ENCODE results near the gene PTPN14.

PTPN14 gene

GRCh38 chr1:214326406-214326805, 225.0 kb downstream of the PTPN14 start:
- DNase-seq = no peak

DNA sequence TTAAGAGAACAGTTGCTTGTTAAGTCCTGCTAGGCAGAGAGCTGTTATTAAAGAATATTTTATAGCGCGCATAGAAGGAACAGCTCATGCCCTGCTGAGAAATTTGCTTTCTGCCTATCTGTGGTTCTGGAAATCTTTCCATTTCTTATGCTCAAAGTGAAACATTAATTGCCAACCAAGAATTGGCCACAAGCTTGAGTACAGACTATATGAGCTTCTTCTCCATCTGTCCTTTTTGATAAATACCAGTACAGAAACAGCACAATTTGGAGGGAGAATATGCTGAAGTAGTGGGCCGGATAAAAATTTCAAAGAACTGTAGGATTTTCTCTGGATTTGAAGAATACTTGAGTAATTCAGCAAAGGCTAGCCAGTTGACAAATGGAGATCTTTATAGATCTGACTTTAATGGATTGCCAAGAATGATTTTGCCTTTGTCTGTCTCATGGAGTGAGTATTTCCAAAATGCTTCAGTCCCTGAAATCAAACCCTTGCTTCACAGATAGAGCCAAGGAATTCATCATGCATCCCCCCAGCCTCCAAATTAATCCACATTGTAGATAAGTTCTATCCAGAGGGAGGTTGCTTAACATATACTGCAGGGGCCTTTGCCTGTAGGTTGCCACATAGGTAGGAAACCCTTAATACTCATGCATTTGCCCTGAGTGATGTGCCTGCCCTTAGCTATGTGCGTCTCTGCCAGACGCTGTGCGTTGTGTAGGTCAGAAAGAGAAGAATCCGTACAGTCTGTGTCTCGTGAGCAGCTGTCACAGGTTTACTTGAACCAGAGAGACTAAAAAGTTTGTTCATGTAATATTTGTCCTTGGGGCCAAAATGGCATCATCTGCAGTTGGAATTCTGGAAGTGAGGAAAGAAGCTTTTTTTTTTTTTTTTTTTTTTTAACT, 226.3 kb downstream of the PTPN14 start:
- no peak for DNase-seq

DNA sequence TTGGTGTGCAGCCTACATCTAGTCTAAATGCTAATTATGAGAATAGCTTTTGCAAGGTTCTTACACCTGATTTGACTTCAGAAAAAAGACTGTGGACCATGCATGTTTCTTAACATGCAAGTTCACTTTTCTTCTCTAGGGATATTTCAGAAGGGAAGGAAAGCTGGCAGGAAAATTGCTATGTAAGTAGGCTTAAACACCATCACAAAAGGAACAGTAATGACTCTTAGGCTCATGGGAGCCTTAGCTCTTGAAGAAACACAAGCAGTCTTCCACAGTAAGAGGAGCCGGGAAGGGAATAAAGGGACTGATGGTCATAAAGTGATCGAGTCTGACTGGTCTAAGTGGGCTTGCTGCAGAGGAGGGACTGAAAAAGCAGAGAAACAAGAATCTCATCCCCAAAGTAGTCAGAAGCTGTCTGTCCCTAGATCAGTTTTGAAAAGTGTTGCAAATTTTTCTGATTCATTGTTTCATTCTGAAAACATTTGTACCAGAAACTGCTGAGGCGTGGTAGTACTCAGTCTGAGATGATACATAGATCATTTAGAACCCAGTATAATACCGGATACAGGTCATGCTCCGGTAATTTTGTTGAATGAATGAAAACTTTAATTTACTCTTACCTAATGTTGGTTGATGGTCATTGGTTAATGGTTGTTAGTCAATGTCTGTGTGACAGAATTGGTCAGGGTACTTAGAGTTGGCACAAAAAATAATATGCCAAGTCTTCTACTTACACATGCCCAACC, 229.5 kb downstream of the PTPN14 start:
- no peak for DNase-seq

DNA sequence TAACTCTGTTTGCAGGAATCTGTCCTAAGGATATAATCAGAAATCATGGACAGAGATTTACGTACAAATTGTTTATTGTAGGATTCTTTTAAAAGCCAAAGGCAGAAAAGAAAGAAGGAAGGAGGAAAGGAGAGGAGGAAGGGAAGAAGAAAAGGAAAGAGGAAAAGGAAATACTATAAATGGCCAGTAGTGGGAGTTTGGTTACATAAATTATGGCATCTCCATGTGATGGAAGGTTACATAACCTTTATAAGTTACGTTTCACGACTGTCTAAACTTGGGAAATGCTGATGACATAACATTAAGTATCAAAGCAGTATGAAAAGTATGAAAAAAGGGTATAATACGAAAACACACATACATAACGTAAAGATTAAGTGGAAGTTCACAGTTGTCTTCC, 231.5 kb downstream of the PTPN14 start:
- DNase-seq = no peak

- DNase-seq = no peak
Observed at GRCh38 chr1:214318956-214319736, 232.3 kb downstream of the PTPN14 start.

GRCh38 chr1:214318356-214318755, 233.0 kb downstream of the PTPN14 start:
- DNase-seq = no peak

DNA sequence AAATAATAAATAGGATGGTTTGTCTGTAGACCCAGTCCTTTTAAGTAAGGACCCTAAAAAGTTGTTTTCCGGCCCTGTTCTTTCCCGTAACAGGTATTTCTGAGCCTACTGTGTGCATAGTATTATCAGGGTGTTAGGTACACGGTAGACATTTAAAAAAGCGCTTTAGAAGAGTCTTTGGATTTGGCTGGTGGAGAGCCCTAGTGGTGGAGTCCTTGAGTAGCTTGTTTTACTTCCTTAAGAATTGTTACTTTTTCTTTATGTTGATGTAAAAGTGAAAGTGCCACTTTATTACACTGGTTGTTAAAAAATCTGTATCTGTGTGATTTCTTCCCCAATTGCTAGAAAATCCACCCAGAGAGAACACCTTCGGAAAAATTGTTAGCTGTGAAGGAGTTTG, 233.7 kb downstream of the PTPN14 start:
- DNase-seq = no peak

DNA sequence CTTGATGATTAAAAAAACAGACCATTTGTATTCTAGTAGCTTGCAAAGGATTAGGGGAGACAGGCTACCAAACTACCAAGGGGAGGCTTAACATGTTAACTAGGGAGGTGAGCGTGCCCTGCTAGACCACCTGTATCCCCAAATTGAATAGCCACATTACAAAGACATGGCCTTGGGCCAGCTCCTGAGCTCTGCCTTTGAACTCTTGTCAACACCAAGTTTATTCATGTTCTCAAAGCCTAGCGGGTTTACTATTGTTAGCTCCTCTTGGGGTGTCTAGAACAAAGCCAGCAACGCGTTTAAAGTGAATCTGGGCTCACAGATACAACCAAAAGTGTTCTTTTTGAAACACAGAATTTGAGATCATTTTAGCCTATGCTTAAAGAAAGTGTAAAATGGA, 234.1 kb downstream of the PTPN14 start:
- DNase-seq = no peak

DNA sequence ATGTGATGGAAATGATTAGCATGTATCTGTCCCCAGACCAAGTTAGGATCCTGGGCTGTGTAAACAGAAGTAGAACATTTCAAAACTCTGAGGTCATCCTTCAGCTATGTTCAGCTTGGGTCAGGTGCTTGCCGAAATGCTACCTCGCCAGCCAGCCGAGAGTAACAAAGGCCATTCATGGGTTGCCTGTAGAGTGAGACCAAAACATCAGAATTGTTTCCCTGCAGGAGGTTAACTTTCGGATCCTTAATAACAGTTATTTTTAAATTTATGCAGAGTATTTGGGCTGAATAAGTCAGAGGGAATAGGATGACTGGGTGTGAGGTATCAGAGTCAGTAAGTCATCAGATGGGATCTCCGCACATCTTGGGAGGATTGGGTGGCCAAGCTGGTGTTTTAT, 234.8 kb downstream of the PTPN14 start:
- DNase-seq = no peak

DNA sequence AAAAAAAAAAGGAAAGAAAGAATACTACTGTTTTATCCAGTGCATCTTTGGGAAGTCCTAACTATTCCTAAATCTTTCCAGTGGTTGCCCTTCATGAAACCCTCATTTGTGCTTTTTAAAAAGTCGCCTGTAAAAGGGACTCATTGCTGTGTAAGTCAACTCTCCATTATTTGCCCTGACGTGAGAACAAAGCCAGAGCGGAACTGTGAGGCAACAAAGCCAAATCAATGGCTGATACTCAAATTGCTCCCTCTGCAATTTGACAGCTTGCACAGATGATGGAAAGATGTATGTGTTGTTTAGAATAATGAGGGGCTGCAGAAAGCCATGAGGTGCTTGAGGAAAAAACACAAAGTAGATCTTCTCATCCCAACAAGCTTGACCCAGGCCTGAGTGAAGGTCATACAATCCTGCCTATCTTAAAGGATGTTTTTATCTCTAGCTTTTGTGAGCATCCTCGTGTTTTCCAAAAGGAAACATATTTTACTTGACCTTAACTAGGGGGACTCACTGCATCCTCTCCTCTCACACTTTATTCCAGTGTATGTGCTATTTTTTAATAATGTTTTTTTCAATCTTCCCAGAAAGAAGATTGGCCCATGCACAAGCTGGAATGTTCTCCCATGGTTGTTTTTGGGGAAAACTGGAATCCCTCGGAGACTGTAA, 237.1 kb downstream of the PTPN14 start:
- no peak for DNase-seq

- DNase-seq = no peak
Observed at GRCh38 chr1:214312530-214313051, 238.8 kb downstream of the PTPN14 start.

DNA sequence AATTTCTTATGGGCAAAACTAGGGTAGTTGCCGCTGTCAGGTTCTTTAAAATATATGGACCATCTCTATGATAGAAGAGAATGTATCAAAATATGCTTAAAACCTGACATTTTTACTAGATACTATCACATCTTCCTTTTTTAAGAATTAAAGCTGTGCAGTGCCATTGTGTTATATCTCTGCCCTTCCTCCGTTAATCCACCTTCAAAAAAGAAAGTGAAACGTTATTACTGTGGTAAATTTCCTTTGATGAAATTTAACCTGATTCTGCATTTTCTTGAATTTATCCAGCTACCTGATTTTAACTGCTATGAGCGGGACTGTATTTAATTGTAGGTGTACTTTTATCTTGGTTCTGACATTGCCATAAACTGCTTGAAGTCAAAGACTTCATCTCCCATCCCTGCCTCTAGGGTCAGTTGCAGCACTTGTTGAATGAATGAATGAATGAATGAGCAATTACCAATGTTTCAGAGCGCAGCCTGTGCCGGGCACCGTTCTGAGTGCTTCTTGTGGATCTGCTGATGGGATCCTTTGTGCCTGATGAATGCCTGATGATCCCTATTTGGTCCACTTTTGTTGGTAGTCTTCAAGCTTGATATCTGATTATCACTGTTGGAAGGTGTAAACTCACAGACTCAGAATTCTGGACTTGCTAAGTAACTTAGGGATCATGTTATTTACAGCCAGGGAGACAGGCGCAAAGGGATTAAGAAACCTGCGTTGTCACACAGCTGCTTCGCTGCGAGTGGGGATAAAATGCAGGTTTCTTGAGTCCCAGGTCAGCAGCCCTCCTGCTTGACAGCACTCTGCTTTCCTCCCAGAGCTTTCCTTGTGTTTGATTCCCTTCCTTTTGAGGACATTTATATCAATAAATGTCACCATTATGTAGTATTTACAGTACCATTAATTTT, 240.4 kb downstream of the PTPN14 start:
- no peak for DNase-seq

- DNase-seq = no peak
Observed at GRCh38 chr1:214310010-214310409, 241.4 kb downstream of the PTPN14 start.

DNA sequence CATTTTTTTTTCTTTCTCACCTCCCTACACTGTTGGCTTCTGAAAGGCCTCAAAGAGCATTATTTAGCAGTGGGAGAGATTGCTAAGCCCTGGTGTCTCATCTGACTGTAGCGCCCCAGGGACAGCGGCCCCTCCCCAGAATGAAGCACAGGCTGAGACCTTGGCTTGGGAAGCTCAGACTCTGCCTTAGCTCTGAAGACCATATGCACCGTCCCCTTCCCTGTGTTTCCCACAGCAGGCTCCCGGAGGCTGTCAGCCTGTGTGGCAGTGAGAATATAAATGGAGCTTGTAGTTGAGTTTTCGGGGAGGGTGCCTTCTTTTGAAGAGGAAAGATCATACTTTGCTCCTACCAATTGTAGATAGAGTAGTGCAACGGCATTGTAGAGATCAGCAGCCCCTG, 245.1 kb downstream of the PTPN14 start:
- DNase-seq = no peak

- DNase-seq = no peak
Observed at GRCh38 chr1:214305164-214305751, 246.1 kb downstream of the PTPN14 start.

DNA sequence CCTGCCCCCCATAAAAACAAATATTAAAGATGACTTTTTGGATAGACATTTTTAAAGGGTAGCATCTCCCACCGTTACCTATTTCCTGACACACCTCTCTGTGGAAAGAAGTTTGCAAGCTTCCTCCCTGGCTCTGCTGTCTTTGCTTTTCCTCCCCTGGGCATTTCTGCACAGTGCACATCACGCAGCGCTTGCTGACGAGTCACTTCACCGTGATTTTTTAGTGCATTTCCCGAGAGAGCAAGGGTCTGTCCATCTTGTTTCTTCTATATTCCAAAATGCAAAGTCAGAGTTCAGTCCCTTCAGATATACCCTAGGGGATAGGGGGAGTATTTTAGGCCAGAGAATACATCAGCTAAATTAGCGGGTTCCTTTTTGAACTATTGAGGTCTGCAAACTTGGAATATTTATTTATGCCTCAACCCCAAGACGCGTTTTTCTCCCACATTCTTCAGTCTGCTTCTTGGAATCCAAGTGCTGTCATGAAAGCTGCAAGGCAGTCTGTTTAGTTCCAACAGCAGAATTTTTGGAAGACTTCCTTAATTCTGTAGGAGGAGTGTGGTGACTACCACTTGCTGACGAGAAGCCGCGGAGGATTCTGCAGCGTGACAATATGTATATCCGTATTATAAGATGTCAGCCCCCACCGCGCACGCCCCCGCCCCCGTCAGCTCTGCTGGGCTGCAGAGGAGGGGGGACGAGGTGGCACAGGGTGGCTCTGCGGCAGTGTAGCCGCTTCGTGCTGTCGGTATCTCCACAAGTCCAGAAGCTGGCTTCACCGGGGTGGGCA, 248.1 kb downstream of the PTPN14 start:
- DNase-seq = no peak

- no peak for DNase-seq
Observed at GRCh38 chr1:214301526-214301925, 249.9 kb downstream of the PTPN14 start.

GRCh38 chr1:214300149-214300780, 251.1 kb downstream of the PTPN14 start:
- no peak for DNase-seq

All from effector CD8-positive, alpha-beta T cell (primary cell).